Cardiac fibroblast (primary cell): ENCODE measurements around the gene EFTUD2.

Source experiments
- DNase-seq, 2 donors: peaks; one replicate each; pipeline versions ENCODE4 v3.0.0 to v3.0.0-alpha.2; 2010; ENCODE audit warnings: low read depth in 2 of 2
- H3K4me3 ChIP-seq, 2 donors: replicated peaks in 1 of 2; 1 replicate in 1 of 2; 2 replicates in 1 of 2; pipeline ENCODE4 v1.5.1; 2011; ENCODE audit warnings: low read depth in 2 of 2, low read length in 2 of 2, mild to moderate bottlenecking in 2 of 2, moderate library complexity in 1 of 2
- TF ChIP-seq, protein P1 (sequence below): IDR thresholded peaks from one replicate; pipeline ENCODE4 v1.5.1; 2011; ENCODE audit warnings: low read depth, mild to moderate bottlenecking, low read length, inconsistent platforms

EFTUD2 gene

DNA sequence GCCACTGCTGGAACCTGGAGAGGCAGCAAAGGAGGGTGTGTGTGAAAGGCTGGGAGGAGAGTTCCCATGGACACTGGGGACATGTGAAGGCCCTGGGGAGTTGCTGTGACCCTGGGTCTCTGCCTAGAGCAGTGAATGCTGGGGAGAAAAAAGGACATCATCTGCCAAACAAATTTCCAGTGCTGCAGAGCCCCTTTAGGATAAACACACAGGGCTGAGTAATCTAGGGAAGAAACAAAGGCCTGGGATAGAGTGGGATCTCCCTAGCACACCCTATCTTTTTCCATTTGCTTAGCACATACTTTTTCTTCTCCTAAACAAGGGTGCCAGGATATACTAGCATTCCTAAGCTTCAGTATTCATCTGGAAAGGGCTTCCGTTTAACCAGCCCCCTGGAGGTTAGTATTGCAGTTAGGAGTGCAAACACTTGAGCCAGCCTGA, 54.8 kb downstream of the EFTUD2 start:
- peak; percentile 24 to 55 for DNase-seq
- H3K4me3 ChIP-seq: no peak overlapping the region
- TF ChIP-seq, protein P1, sequence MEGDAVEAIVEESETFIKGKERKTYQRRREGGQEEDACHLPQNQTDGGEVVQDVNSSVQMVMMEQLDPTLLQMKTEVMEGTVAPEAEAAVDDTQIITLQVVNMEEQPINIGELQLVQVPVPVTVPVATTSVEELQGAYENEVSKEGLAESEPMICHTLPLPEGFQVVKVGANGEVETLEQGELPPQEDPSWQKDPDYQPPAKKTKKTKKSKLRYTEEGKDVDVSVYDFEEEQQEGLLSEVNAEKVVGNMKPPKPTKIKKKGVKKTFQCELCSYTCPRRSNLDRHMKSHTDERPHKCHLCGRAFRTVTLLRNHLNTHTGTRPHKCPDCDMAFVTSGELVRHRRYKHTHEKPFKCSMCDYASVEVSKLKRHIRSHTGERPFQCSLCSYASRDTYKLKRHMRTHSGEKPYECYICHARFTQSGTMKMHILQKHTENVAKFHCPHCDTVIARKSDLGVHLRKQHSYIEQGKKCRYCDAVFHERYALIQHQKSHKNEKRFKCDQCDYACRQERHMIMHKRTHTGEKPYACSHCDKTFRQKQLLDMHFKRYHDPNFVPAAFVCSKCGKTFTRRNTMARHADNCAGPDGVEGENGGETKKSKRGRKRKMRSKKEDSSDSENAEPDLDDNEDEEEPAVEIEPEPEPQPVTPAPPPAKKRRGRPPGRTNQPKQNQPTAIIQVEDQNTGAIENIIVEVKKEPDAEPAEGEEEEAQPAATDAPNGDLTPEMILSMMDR: no peak

DNA sequence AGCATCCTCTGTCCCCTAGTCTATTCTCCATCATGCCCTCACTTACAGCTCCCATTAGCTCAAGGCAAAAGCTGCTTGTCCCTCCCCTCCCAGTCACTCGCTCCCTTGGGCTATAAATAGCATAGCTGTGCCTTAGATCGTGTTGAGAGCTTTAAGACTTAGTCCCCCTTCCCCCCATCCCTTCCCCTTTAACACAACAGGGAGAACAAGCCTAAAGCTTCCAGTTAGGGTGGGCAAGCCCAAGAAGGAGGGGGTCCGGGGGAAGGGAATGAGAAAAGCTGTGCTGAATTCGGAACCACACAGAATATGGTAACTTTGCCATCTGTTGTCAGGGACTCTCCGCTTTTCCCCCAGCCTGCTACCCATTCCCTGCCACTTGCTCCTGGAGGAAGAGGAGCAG, 56.5 kb downstream of the EFTUD2 start:
- DNase-seq: no peak
- TF ChIP-seq, protein P1: no peak
- no peak overlapping the region for H3K4me3 ChIP-seq

DNA sequence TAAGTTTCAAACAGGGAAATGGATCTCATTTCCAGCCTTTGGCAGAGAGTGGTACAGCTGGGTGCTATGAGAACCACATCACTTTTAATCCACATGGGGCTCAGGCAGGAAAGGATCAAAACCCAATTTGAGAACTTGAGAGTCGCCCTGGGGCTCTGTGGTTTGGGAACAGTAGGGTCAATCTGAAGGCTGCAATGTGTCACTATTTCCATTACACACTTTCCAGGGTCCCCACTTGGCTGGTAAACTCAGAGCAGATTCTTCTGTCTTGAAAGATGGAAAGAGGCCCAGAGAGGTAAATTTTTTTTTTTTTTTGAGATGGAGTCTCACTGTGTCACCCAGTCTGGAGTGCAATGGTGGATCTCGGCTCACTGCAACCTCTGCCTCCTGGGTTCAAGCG, 58.3 kb downstream of the EFTUD2 start:
- H3K4me3 ChIP-seq: no peak overlapping the region
- DNase-seq: no peak
- TF ChIP-seq, protein P1: no peak

DNA sequence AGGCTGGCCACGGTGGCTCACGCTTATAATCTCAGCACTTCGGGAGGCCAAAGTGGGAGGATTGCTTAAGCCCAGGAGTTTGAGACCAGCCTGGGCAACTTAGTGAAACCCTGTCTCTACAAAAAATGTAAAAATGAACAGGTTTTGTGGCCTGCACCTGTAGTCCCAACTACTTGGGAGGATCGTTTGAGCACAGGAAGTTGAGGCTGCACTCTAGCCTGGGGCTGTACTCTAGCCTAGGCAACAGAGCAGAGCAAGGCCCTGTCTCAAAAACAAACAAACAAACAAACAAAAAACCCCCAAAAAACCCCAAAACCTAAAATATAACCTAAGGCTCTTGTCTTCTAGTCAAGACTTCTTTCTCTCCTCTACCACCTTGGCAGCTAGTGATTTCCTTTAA, 59.0 kb downstream of the EFTUD2 start:
- H3K4me3 ChIP-seq: no peak overlapping the region
- DNase-seq: no peak
- TF ChIP-seq, protein P1: no peak

DNA sequence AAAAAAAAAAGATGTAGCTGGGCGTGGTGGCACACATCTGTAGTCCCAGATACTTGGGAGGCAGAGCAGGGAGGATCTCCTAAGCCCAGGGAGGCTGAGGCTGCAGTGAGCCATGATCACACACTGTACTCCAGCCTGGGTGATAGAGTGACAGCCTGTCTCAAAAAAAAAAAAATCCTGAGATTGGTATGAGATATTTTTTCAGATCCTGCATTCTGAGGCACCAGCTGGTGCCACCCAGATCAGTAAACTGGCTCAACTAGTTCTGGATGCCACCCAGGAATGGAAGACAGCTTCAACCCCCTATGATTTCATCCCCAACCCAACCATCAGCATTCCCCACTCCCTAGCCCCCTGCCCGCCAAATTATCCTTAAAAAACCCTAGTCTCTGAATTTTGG, 62.0 kb downstream of the EFTUD2 start:
- no peak for DNase-seq
- no peak overlapping the region for H3K4me3 ChIP-seq
- TF ChIP-seq, protein P1: no peak

DNA sequence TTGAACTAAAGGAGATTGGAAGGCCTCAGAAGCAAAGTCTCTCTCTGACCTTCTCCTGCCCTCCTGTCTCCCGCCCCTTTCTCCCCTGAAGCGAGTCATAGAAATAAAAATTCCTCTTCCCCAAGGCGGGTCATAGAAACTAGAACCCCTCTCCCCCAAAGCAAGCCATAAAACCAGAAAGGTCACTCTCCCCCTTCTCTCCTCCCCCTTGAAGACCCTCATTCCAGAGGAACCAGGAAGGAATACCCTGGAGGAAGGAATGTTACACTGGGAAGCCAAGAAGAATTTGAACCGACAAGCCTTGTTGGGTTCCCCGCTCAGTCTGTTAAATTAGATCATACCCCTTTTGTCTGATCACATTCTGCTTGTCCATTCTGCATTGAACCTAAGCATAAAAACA, 66.4 kb downstream of the EFTUD2 start:
- H3K4me3 ChIP-seq: no peak overlapping the region
- no peak for DNase-seq
- TF ChIP-seq, protein P1: no peak

DNA sequence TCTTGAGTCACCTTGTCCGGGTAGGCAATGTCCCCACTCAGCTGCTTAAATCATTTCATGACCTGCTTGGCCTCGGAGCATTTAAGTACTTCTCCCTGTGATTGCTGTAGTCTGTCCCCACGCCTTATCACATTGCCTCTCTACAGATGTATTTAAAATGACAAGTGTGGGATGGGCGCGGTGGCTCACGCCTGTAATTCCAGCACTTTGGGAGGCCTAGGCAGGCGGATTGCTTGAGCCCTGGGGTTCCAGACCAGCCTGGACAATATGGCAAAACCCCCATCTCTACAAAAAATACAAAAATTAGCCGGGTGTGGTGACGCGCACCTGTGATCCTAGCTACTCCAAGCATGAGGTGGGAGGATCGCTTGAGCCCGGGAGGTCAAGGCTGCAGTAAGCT, 67.9 kb downstream of the EFTUD2 start:
- TF ChIP-seq, protein P1: no peak
- no peak for DNase-seq
- H3K4me3 ChIP-seq: no peak overlapping the region
